ENCODE measurements around the gene MAML2. TPM values are rescaled to one million over a fixed set of nuclear protein-coding genes. Genes with fewer than 3 reads are reported as not detected.

The MAML2 gene
- total RNA-seq, 1 experiment from 2014 or later = 28.3 TPM

DNA sequence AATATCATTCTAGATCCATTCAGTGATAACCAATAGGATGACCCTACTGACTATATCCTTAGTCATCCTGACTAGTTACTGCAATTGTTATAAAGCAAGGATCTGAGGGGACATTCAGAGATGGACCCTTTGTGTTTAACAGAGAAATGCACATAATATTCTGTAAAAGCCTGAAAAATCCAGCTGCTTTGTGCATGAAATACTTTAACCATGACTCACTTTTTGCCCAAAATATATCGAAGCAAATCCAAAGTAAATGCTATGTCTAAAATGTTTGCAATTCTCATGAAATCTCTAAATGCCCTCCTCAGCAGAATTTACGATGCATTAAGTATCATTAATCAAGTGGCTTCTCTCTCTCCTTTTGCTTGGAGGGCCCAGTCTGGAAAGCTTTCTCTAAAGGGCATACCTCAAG, 240.3 kb downstream of the MAML2 start:
- intact Hi-C loops (cut with micrococcal nuclease; ENCODE audit: unreplicated experiment) = no loop called here
- no TSS peak for BruUV-seq (replicated peaks)
- no peaks in the 10 kb centered on the region for H3K36me3 ChIP-seq (ENCODE audit: low read depth)
- POLR2A ChIA-PET (ENCODE audit: unreplicated experiment) = interaction anchor here (0.7 kb wide), 1 partner anchor 209 kb away, joined by 4 read pairs; no protein-coding TSS in a partner anchor
- DNase-seq = peak in 1 of 2 experiments; percentile 52
- no peak overlapping the region for H3K4me3 ChIP-seq
- peaks cover 73% of the 10 kb centered on the region for H3K79me2 ChIP-seq (ENCODE audit: low read depth)
- no peak overlapping the region for H2AFZ ChIP-seq
- H4K20me1 ChIP-seq (ENCODE audit: insufficient read depth) = no peaks in the 10 kb centered on the region
- no peaks in the 10 kb centered on the region for H3K27me3 ChIP-seq (ENCODE audit: insufficient read depth, low read depth)
- H3F3A ChIP-seq (ENCODE audit: insufficient read depth, low read depth) = peaks cover 39% of the 10 kb centered on the region
- H3K4me1 ChIP-seq (replicated peaks; ENCODE audit: insufficient read depth) = peaks cover 58% of the 10 kb centered on the region
- H3K27ac ChIP-seq = peak overlapping the region; percentile 62
- no peak for TF ChIP-seq EZH2 (IDR thresholded peaks at IDR 0.05; ENCODE audit: low read depth)
- TF ChIP-seq, protein P1, sequence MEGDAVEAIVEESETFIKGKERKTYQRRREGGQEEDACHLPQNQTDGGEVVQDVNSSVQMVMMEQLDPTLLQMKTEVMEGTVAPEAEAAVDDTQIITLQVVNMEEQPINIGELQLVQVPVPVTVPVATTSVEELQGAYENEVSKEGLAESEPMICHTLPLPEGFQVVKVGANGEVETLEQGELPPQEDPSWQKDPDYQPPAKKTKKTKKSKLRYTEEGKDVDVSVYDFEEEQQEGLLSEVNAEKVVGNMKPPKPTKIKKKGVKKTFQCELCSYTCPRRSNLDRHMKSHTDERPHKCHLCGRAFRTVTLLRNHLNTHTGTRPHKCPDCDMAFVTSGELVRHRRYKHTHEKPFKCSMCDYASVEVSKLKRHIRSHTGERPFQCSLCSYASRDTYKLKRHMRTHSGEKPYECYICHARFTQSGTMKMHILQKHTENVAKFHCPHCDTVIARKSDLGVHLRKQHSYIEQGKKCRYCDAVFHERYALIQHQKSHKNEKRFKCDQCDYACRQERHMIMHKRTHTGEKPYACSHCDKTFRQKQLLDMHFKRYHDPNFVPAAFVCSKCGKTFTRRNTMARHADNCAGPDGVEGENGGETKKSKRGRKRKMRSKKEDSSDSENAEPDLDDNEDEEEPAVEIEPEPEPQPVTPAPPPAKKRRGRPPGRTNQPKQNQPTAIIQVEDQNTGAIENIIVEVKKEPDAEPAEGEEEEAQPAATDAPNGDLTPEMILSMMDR (conservative IDR thresholded peaks at IDR 0.05) = no peak
- H3K9me3 ChIP-seq (ENCODE audit: insufficient read depth, low read depth) = no peaks in the 10 kb centered on the region
- H3K4me2 ChIP-seq = peak overlapping the region; percentile 26; the same call in 1 of the 2 replicates
- H3K9me2 ChIP-seq (ENCODE audit: insufficient read depth) = no peaks in the 10 kb centered on the region
- CTCF ChIA-PET = no interaction called here

GRCh38 chr11:96101146-96101545, 241.8 kb downstream of the MAML2 start:
- Histone ChIP-seq H4K20me1 (ENCODE audit: insufficient read depth) (no peaks in the 10 kb centered on the region), H3K79me2 (ENCODE audit: low read depth) (peaks cover 78% of the 10 kb centered on the region), H3K4me2 (no peak overlapping the region), H2AFZ (no peak overlapping the region), H3F3A (ENCODE audit: insufficient read depth, low read depth) (peaks cover 54% of the 10 kb centered on the region), H3K9me3 (ENCODE audit: insufficient read depth, low read depth) (no peaks in the 10 kb centered on the region), H3K27ac (peak overlapping the region; percentile 98; the same call in 1 of the 2 replicates), H3K9me2 (ENCODE audit: insufficient read depth) (no peaks in the 10 kb centered on the region), H3K27me3 (ENCODE audit: insufficient read depth, low read depth) (no peaks in the 10 kb centered on the region), H3K4me3 (no peak overlapping the region), H3K36me3 (ENCODE audit: low read depth) (no peaks in the 10 kb centered on the region), H3K4me1 (replicated peaks; ENCODE audit: insufficient read depth) (peaks cover 73% of the 10 kb centered on the region)
- BruUV-seq (replicated peaks) = no TSS peak
- ChIA-PET POLR2A (ENCODE audit: unreplicated experiment) (interaction anchor here (0.6 kb wide), 1 partner anchor 240 kb away, joined by 7 read pairs; no protein-coding TSS in a partner anchor), CTCF (no interaction called here)
- no peak for TF ChIP-seq EZH2 (IDR thresholded peaks at IDR 0.05; ENCODE audit: low read depth)
- TF ChIP-seq, protein P1 (conservative IDR thresholded peaks at IDR 0.05) = no peak
- intact Hi-C loops (cut with micrococcal nuclease; ENCODE audit: unreplicated experiment) = no loop called here
- DNase-seq = no peak

- Histone ChIP-seq H3K36me3 (ENCODE audit: low read depth) (no peaks in the 10 kb centered on the region), H3K4me2 (peak overlapping the region; percentile 78), H3K79me2 (ENCODE audit: low read depth) (peaks cover 86% of the 10 kb centered on the region), H3K9me3 (ENCODE audit: insufficient read depth, low read depth) (no peaks in the 10 kb centered on the region), H3K4me3 (peak overlapping the region; percentile 38; the same call in 1 of the 2 replicates), H4K20me1 (ENCODE audit: insufficient read depth) (no peaks in the 10 kb centered on the region), H3K9me2 (ENCODE audit: insufficient read depth) (no peaks in the 10 kb centered on the region), H3K27me3 (ENCODE audit: insufficient read depth, low read depth) (no peaks in the 10 kb centered on the region), H3F3A (ENCODE audit: insufficient read depth, low read depth) (peaks cover 64% of the 10 kb centered on the region), H3K27ac (peak overlapping the region; percentile 98), H3K4me1 (replicated peaks; ENCODE audit: insufficient read depth) (peaks cover 93% of the 10 kb centered on the region), H2AFZ (no peak overlapping the region)
- no peak for TF ChIP-seq EZH2 (IDR thresholded peaks at IDR 0.05; ENCODE audit: low read depth)
- ChIA-PET CTCF (no interaction called here), POLR2A (ENCODE audit: unreplicated experiment) (interaction anchor here (0.5 to 1.0 kb wide), 7 partner anchors 13 to 1367 kb away, joined by 3 to 6 read pairs (median 4); partner anchors contain the start of gene CCDC82)
- peak; percentile 64 to 99 for DNase-seq
- intact Hi-C loops (cut with micrococcal nuclease; ENCODE audit: unreplicated experiment) = loop anchor here (1.0 to 5.0 kb wide), 9 partner anchors 57 to 245 kb away; partner anchors contain the start of genes MAML2 and MTMR2
- no TSS peak for BruUV-seq (replicated peaks)
Measured at GRCh38 chr11:96098511-96099241, 244.3 kb downstream of the MAML2 start.

Measured in PC-9 (cell line).